Uterus (tissue), 2 donors: ENCODE data around the gene PLEKHA7.

Source experiments
- CTCF ChIP-seq, 4 experiments: fragments of 200-600 bp in 2 of 4; fragments of 450-650 bp in 2 of 4; sonication (generic) in 2 of 4; IDR thresholded peaks; one replicate each; pipeline ENCODE4 v1.5.1; 2016 to 2019; ENCODE audit warnings: antibody characterized with exemption in 4 of 4, mild to moderate bottlenecking in 2 of 4, moderate library complexity in 1 of 4
- POLR2A ChIP-seq, 2 donors: fragments of 450-650 bp; IDR thresholded peaks; one replicate each; pipeline ENCODE4 v1.6.1; 2016; ENCODE audit warnings: antibody characterized with exemption in 2 of 2, mild to moderate bottlenecking in 1 of 2, moderate library complexity in 1 of 2

- TF ChIP-seq CTCF (IDR thresholded peaks at IDR 0.05) (no peak), POLR2A (IDR thresholded peaks at IDR 0.05) (no peak)
Measured at GRCh38 chr11:16744128-16744725, 270.0 kb downstream of the PLEKHA7 start.
